GM23338 (cell line): ENCODE data around the gene MRC2. TPM values are rescaled to one million over a fixed set of nuclear protein-coding genes. Genes with fewer than 3 reads are reported as not detected.

Experiments used
- ATAC-seq: fragments of 200-7000 bp; cut with Tn5 transposase; 3 replicates; pipeline ENCODE4 v1.9.1; 2020
- DNase-seq: peaks from one replicate; pipeline ENCODE4 v3.0.0-alpha.2; 2015; ENCODE audit warnings: low spot score
- H2AFZ ChIP-seq: fragments of 200-600 bp; sonication (generic); 2 replicates; pipeline ENCODE4 v1.8.0; 2016; ENCODE audit warnings: antibody characterized with exemption, mild to moderate bottlenecking, moderate library complexity
- H3F3A ChIP-seq: fragments of 200-600 bp; sonication (generic); replicated peaks from 2 replicates; pipeline ENCODE4 v1.8.0; 2017; ENCODE audit warnings: antibody characterized with exemption, mixed run types, low read depth
- H3K27ac ChIP-seq: fragments of 200-600 bp; sonication (generic); 2 replicates; pipeline ENCODE4 v1.6.1; 2016; ENCODE audit warnings: low read depth
- H3K27me3 ChIP-seq: fragments of 200-600 bp; sonication (generic); 2 replicates; pipeline ENCODE4 v1.8.0; 2016; ENCODE audit warnings: mild to moderate bottlenecking, mixed run types, moderate library complexity; ENCODE audit not compliant: insufficient read depth
- H3K36me3 ChIP-seq: fragments of 200-600 bp; sonication (generic); 2 replicates; pipeline ENCODE4 v1.8.0; 2016; ENCODE audit warnings: mild to moderate bottlenecking; ENCODE audit not compliant: insufficient read depth
- H3K4me1 ChIP-seq: fragments of 200-600 bp; sonication (generic); 2 replicates; pipeline ENCODE4 v1.8.0; 2016; ENCODE audit warnings: mild to moderate bottlenecking, moderate library complexity; ENCODE audit not compliant: insufficient read depth
- H3K4me2 ChIP-seq: fragments of 200-600 bp; sonication (generic); 2 replicates; pipeline ENCODE4 v1.7.1; 2017; ENCODE audit warnings: mixed run types
- H3K4me3 ChIP-seq: fragments of 200-600 bp; sonication (generic); 2 replicates; pipeline ENCODE4 v1.6.1; 2016; ENCODE audit warnings: mixed run types
- H3K79me2 ChIP-seq: fragments of 200-600 bp; sonication (generic); replicated peaks from 2 replicates; pipeline ENCODE4 v1.8.0; 2017; ENCODE audit warnings: mild to moderate bottlenecking; ENCODE audit not compliant: insufficient read depth
- H3K9me2 ChIP-seq: fragments of 200-600 bp; sonication (generic); 2 replicates; pipeline ENCODE4 v1.8.0; 2017; ENCODE audit not compliant: insufficient read depth
- H4K20me1 ChIP-seq: fragments of 200-600 bp; sonication (generic); replicated peaks from 2 replicates; pipeline ENCODE4 v1.8.0; 2017; ENCODE audit warnings: mild to moderate bottlenecking; ENCODE audit not compliant: insufficient read depth
- H3K27ac Mint-ChIP-seq: 2 replicates; pipeline ENCODE4 v1.8.0; 2020; ENCODE audit warnings: inconsistent platforms, mild to moderate bottlenecking, moderate library complexity, mixed read lengths
- H3K27me3 Mint-ChIP-seq: 3 replicates; pipeline ENCODE4 v1.8.0; 2022; ENCODE audit warnings: low read depth, mild to moderate bottlenecking, moderate library complexity, mixed read lengths, inconsistent platforms; ENCODE audit not compliant: insufficient read depth, poor library complexity
- H3K36me3 Mint-ChIP-seq: 3 replicates; pipeline ENCODE4 v1.8.0; 2021; ENCODE audit warnings: low read depth, mild to moderate bottlenecking, inconsistent platforms, moderate library complexity, mixed read lengths
- H3K4me1 Mint-ChIP-seq: 3 replicates; pipeline ENCODE4 v1.8.0; 2020; ENCODE audit warnings: mild to moderate bottlenecking, inconsistent platforms, mixed read lengths
- H3K4me3 Mint-ChIP-seq: 3 replicates; pipeline ENCODE4 v1.8.0; 2021; ENCODE audit warnings: moderate library complexity, mild to moderate bottlenecking, inconsistent platforms, mixed read lengths
- H3K9me3 Mint-ChIP-seq: 3 replicates; pipeline ENCODE4 v1.8.0; 2020; ENCODE audit warnings: moderate library complexity, mild to moderate bottlenecking, inconsistent platforms, mixed read lengths
- CREB1 ChIP-seq: fragments of 250-450 bp; sonication (Bioruptor Pico); IDR thresholded peaks from 2 replicates; pipeline ENCODE4 v1.5.0; 2020; ENCODE audit warnings: low read depth, mild to moderate bottlenecking, moderate library complexity
- CTCF ChIP-seq, 2 experiments: fragments of 200-600 bp in 1 of 2; sonication (generic) in 1 of 2; conservative IDR thresholded peaks; 2 replicates each; pipeline versions ENCODE4 v1.5.1 to v1.6.1; 2016 to 2017; ENCODE audit warnings: antibody characterized with exemption in 2 of 2, low read depth in 2 of 2, mild to moderate bottlenecking in 2 of 2, moderate library complexity in 1 of 2
- EZH2phosphoT487 ChIP-seq: fragments of 200-600 bp; sonication (generic); IDR thresholded peaks from one replicate; pipeline ENCODE4 v1.8.1; 2018; ENCODE audit warnings: antibody characterized with exemption; ENCODE audit not compliant: unreplicated experiment
- JUNB ChIP-seq: IDR thresholded peaks from one replicate; pipeline ENCODE4 v1.6.1; 2016; ENCODE audit warnings: antibody characterized with exemption; ENCODE audit not compliant: unreplicated experiment
- NANOG ChIP-seq: IDR thresholded peaks from 2 replicates; pipeline ENCODE4 v1.6.1; 2016; ENCODE audit warnings: antibody characterized with exemption, borderline replicate concordance
- POLR2AphosphoS5 ChIP-seq: IDR thresholded peaks from 2 replicates; pipeline ENCODE4 v1.6.1; 2016; ENCODE audit warnings: antibody characterized with exemption, low read depth
- REST ChIP-seq: IDR thresholded peaks from one replicate; pipeline ENCODE4 v1.6.1; 2018; ENCODE audit warnings: antibody characterized with exemption; ENCODE audit not compliant: unreplicated experiment
- STAT1 ChIP-seq: IDR thresholded peaks from one replicate; pipeline ENCODE4 v1.6.1; 2016; ENCODE audit warnings: antibody characterized with exemption; ENCODE audit not compliant: unreplicated experiment
- ZNF114 ChIP-seq: fragments of 250-450 bp; sonication (Bioruptor Pico); IDR thresholded peaks from 2 replicates; pipeline ENCODE4 v1.5.0; 2020; ENCODE audit warnings: mild to moderate bottlenecking, moderate library complexity
- ZNF331 ChIP-seq: fragments of 250-450 bp; sonication (Bioruptor Pico); IDR thresholded peaks from 2 replicates; pipeline ENCODE4 v1.5.0; 2020; ENCODE audit warnings: low read depth, mild to moderate bottlenecking, moderate library complexity
- polyA plus RNA-seq: library from polyadenylated mRNA; unstranded; fragments of >200 nt; fragmentation: Nextera tagmentation; extraction: Ambion mirVana; gene quantifications from 2 replicates; pipeline ENCODE4 v1.2.1, GENCODE V29; 2016
- total RNA-seq: library from RNA; depleted of rRNA; stranded (reverse); fragments of >200 nt; shearing (Covaris generic); gene quantifications from 2 replicates; pipeline ENCODE4 v1.2.3, GENCODE V29; 2014

The MRC2 gene
- total and polyA plus RNA-seq, 2 experiments from 2014 or later = 8.0 to 38.6 TPM

GRCh38 chr17:62716834-62717588 is 89.5 kb downstream of the MRC2 start (continued):
- no peak for TF ChIP-seq REST
- no peak for TF ChIP-seq ZNF331 (CRISPR knock-in tag)
- no peak for TF ChIP-seq NANOG
- no peak for TF ChIP-seq CTCF (conservative IDR thresholded peaks at IDR 0.05; ENCODE audit: low read depth in 2 of 2)
- no peak for TF ChIP-seq POLR2AphosphoS5
- TF ChIP-seq EZH2phosphoT487 = no peak
- no peak for TF ChIP-seq CREB1

DNA sequence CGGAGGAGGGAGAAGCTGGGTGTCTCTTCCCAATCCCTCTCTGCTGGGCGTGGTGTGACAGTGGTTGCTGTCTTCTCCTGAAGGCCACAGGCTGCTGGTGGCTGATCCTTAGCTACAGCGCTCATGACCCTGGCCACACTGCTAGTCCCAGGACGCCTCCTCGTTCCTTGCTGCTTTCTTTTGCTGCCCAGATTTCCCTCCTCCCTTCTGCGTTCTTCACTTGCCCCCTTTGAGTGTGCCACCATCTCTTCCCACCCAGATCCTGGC is 90.1 kb downstream of the MRC2 start:
- no peaks in the 10 kb centered on the region for H3K36me3 Mint-ChIP-seq
- no peaks in the 10 kb centered on the region for H3K36me3 ChIP-seq
- H3K27me3 Mint-ChIP-seq = peaks cover 6% of the 10 kb centered on the region
- no peaks in the 10 kb centered on the region for H3K9me2 ChIP-seq
- no peaks in the 10 kb centered on the region for H3K27me3 ChIP-seq
- DNase-seq (no peak), ATAC-seq (no peak)
- H4K20me1 ChIP-seq = no peaks in the 10 kb centered on the region
- H3K27ac ChIP-seq = no peak overlapping the region
- peaks cover 14% of the 10 kb centered on the region for H3K4me1 Mint-ChIP-seq
- no peak overlapping the region for H3K4me3 ChIP-seq
- no peak overlapping the region for H3K4me3 Mint-ChIP-seq
- H3K27ac Mint-ChIP-seq = peak overlapping the region; percentile 22; the same call in 1 of the 2 replicates
- no peak overlapping the region for H3K4me2 ChIP-seq
- H3K79me2 ChIP-seq = no peaks in the 10 kb centered on the region
- H3K4me1 ChIP-seq = peaks cover 3% of the 10 kb centered on the region; the same call in 1 of the 2 replicates
- no peaks in the 10 kb centered on the region for H3K9me3 Mint-ChIP-seq
- no peaks in the 10 kb centered on the region for H3F3A ChIP-seq
- H2AFZ ChIP-seq = peak overlapping the region; percentile 78; the same call in 1 of the 2 replicates
- TF ChIP-seq ZNF114 (no peak), STAT1 (no peak), CTCF (conservative IDR thresholded peaks at IDR 0.05; ENCODE audit: low read depth in 2 of 2) (no peak), JUNB (no peak), POLR2AphosphoS5 (no peak), ZNF331 (CRISPR knock-in tag) (no peak), REST (no peak)
